PC-9 (cell line): Measurements from ENCODE around the gene KCNQ5. TPM values are rescaled to one million over a fixed set of nuclear protein-coding genes. Genes with fewer than 3 reads are reported as not detected.

ENCODE experiments used
- BruUV-seq: library from RNA; stranded (reverse); fragments of 400-500 nt; replicated peaks from 2 replicates; lab custom pipeline; 2021; lab: Mats Ljungman, UMichigan
- CTCF ChIA-PET: fragments of 300-600 bp; sonication (Branson Sonifier 250); formaldehyde crosslinking; loops from one replicate; lab custom pipeline; 2022; ENCODE audit warnings: antibody characterized with exemption; lab: Charles Lee
- POLR2A ChIA-PET: fragments of 300-600 bp; sonication (Branson Sonifier 250); formaldehyde crosslinking; loops from one replicate; lab custom pipeline; 2022; ENCODE audit warnings: antibody characterized with exemption; ENCODE audit not compliant: unreplicated experiment; lab: Charles Lee
- DNase-seq, 2 experiments: peaks; one replicate each; pipeline versions ENCODE4 v3.0.0 to v3.0.0-alpha.2; 2015 to 2022; ENCODE audit warnings: mixed read lengths in 1 of 2
- H2AFZ ChIP-seq: fragments of 200-600 bp; sonication (generic); 2 replicates; pipeline ENCODE4 v1.8.1; 2017; ENCODE audit warnings: antibody characterized with exemption
- H3F3A ChIP-seq: fragments of 200-600 bp; sonication (generic); 2 replicates; pipeline ENCODE4 v1.8.1; 2017; ENCODE audit warnings: antibody characterized with exemption, mild to moderate bottlenecking, low read depth; ENCODE audit not compliant: insufficient read depth
- H3K27ac ChIP-seq: fragments of 200-600 bp; sonication (generic); 2 replicates; pipeline ENCODE4 v1.6.1; 2016; ENCODE audit warnings: mixed run types
- H3K27me3 ChIP-seq: fragments of 200-600 bp; sonication (generic); 2 replicates; pipeline ENCODE4 v1.6.1; 2016; ENCODE audit warnings: low read depth, mixed run types; ENCODE audit not compliant: insufficient read depth
- H3K36me3 ChIP-seq: fragments of 200-600 bp; sonication (generic); 2 replicates; pipeline ENCODE4 v1.6.1; 2016; ENCODE audit warnings: low read depth, mixed run types
- H3K4me1 ChIP-seq: fragments of 200-600 bp; sonication (generic); replicated peaks from 2 replicates; pipeline ENCODE4 v1.6.1; 2016; ENCODE audit warnings: mixed run types; ENCODE audit not compliant: insufficient read depth
- H3K4me2 ChIP-seq: fragments of 200-600 bp; sonication (generic); 2 replicates; pipeline ENCODE4 v1.6.1; 2017; ENCODE audit warnings: mixed run types
- H3K4me3 ChIP-seq: fragments of 200-600 bp; sonication (generic); 2 replicates; pipeline ENCODE4 v1.6.1; 2016; ENCODE audit warnings: mixed run types
- H3K79me2 ChIP-seq: fragments of 200-600 bp; sonication (generic); 2 replicates; pipeline ENCODE4 v1.6.1; 2017; ENCODE audit warnings: low read depth, mixed run types
- H3K9me2 ChIP-seq: fragments of 200-600 bp; sonication (generic); 2 replicates; pipeline ENCODE4 v1.8.1; 2017; ENCODE audit warnings: mild to moderate bottlenecking; ENCODE audit not compliant: insufficient read depth
- H3K9me3 ChIP-seq: fragments of 200-600 bp; sonication (generic); 2 replicates; pipeline ENCODE4 v1.8.1; 2016; ENCODE audit warnings: low read depth; ENCODE audit not compliant: insufficient read depth
- H4K20me1 ChIP-seq: fragments of 200-600 bp; sonication (generic); 2 replicates; pipeline ENCODE4 v1.8.1; 2017; ENCODE audit not compliant: insufficient read depth
- CTCF ChIP-seq: fragments of 200-600 bp; sonication (generic); conservative IDR thresholded peaks from 2 replicates; pipeline ENCODE4 v1.6.1; 2017; ENCODE audit warnings: mixed run types, antibody characterized with exemption, mild to moderate bottlenecking, moderate library complexity
- EZH2 ChIP-seq: fragments of 200-600 bp; sonication (generic); IDR thresholded peaks from 2 replicates; pipeline ENCODE4 v1.8.0; 2017; ENCODE audit warnings: antibody characterized with exemption, low read depth
- intact Hi-C: fragments of 100-400 bp; cut with micrococcal nuclease; formaldehyde crosslinking; loops from one replicate; pipeline ENCODE4 v1.10.0; 2022; ENCODE audit not compliant: unreplicated experiment
- total RNA-seq: library from RNA; stranded (reverse); gene quantifications from 2 replicates; pipeline ENCODE4 v1.2.3, GENCODE V29; 2021

The KCNQ5 gene
- total RNA-seq, 1 experiment from 2014 or later = 0.20 TPM

DNA sequence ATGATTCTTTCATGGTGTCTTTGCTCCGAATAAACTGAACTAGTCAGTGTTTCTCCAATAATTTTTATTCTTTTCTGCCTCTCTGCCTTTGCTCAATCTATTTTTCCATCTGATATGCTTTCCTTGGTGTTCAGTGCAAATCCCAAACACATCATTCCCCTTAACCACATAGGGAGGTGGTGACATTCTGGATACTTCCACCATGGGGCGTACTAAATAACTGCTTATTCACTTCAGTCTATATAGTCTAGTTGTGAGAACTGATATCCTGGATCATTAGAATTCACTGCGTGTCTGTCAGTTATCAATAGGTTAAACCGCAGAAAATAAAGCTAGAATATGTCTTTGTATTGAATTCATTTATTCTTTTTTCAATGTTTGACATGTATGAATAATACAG, 83.1 kb downstream of the KCNQ5 start:
- no peaks in the 10 kb centered on the region for H4K20me1 ChIP-seq
- no peak overlapping the region for H3K4me3 ChIP-seq
- DNase-seq = no peak
- no peak overlapping the region for H2AFZ ChIP-seq
- intact Hi-C loops = no loop called here
- no peaks in the 10 kb centered on the region for H3K27me3 ChIP-seq
- POLR2A ChIA-PET = no interaction called here
- no peak overlapping the region for H3K27ac ChIP-seq
- TF ChIP-seq EZH2 = no peak
- TF ChIP-seq CTCF = no peak
- H3K4me2 ChIP-seq = no peak overlapping the region
- BruUV-seq = no TSS peak
- no peaks in the 10 kb centered on the region for H3K79me2 ChIP-seq
- H3K9me2 ChIP-seq = no peaks in the 10 kb centered on the region
- H3K36me3 ChIP-seq = no peaks in the 10 kb centered on the region
- no peaks in the 10 kb centered on the region for H3K9me3 ChIP-seq
- H3F3A ChIP-seq = no peaks in the 10 kb centered on the region
- CTCF ChIA-PET = no interaction called here
- H3K4me1 ChIP-seq = no peaks in the 10 kb centered on the region

DNA sequence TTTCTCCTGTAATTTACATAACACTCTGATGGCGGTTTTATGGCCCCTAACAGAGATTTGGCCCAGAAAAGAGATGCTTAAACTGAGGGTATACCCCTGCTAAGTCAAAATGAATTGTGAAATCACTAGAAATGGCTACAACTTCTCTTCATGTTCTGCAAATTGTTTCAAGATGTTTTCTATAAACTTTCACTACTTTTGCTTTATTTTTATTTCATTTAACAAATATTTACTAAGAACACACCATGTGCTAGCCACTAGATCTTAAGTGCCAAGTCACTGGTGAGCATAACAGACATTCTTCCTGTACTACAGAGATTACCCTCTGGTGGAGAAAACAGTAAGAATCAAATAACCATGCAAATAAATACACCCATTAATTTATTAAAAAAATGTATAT, 87.6 kb downstream of the KCNQ5 start:
- intact Hi-C loops = no loop called here
- ChIA-PET CTCF (no interaction called here), POLR2A (no interaction called here)
- H3K27me3 ChIP-seq = no peaks in the 10 kb centered on the region
- H3K36me3 ChIP-seq = no peaks in the 10 kb centered on the region
- no peak overlapping the region for H2AFZ ChIP-seq
- no peak overlapping the region for H3K4me2 ChIP-seq
- no peaks in the 10 kb centered on the region for H3K9me3 ChIP-seq
- H3K27ac ChIP-seq = no peak overlapping the region
- no peak overlapping the region for H3K4me3 ChIP-seq
- BruUV-seq = no TSS peak
- DNase-seq = no peak
- no peaks in the 10 kb centered on the region for H4K20me1 ChIP-seq
- H3K79me2 ChIP-seq = no peaks in the 10 kb centered on the region
- no peaks in the 10 kb centered on the region for H3F3A ChIP-seq
- H3K9me2 ChIP-seq = no peaks in the 10 kb centered on the region
- no peak for TF ChIP-seq CTCF
- no peak for TF ChIP-seq EZH2
- no peaks in the 10 kb centered on the region for H3K4me1 ChIP-seq

DNA sequence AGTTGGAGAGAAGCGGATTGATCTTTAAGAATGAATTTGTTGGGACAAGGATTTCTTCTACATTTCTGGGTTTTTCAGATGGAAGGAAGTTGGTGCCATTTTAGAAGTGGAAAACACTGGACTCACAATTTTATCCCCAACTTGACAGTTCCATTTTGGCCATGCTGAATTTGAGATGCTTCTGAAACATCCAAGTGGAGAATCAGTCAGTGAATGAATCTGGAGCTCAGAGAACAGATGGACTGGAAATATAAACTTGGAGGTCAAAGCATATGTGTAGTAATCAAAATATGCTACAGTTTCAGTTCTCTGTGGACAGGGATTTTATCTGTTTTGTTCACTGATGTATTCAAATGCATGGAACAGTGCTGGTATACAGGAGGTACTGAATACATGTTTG, 89.9 kb downstream of the KCNQ5 start:
- Histone ChIP-seq H3K27me3 (no peaks in the 10 kb centered on the region), H3K4me3 (no peak overlapping the region), H4K20me1 (no peaks in the 10 kb centered on the region), H3K4me2 (no peak overlapping the region), H3K79me2 (no peaks in the 10 kb centered on the region), H3F3A (no peaks in the 10 kb centered on the region), H2AFZ (no peak overlapping the region), H3K9me2 (no peaks in the 10 kb centered on the region), H3K36me3 (no peaks in the 10 kb centered on the region), H3K4me1 (no peaks in the 10 kb centered on the region), H3K27ac (no peak overlapping the region), H3K9me3 (no peaks in the 10 kb centered on the region)
- ChIA-PET CTCF (no interaction called here), POLR2A (no interaction called here)
- no peak for TF ChIP-seq EZH2
- TF ChIP-seq CTCF = no peak
- DNase-seq = no peak
- intact Hi-C loops = no loop called here
- no TSS peak for BruUV-seq
